Uterus (tissue), 2 donors: ENCODE data around the gene ZNF583.

Experiments
- CTCF ChIP-seq, 4 experiments: fragments of 200-600 bp in 2 of 4; fragments of 450-650 bp in 2 of 4; sonication (generic) in 2 of 4; IDR thresholded peaks; one replicate each; pipeline ENCODE4 v1.5.1; 2016 to 2019; ENCODE audit warnings: antibody characterized with exemption in 4 of 4, mild to moderate bottlenecking in 2 of 4, moderate library complexity in 1 of 4
- POLR2A ChIP-seq, 2 donors: fragments of 450-650 bp; IDR thresholded peaks; one replicate each; pipeline ENCODE4 v1.6.1; 2016; ENCODE audit warnings: antibody characterized with exemption in 2 of 2, mild to moderate bottlenecking in 1 of 2, moderate library complexity in 1 of 2

GRCh38 chr19:56423276-56423984 lies 19.3 kb downstream of the ZNF583 start:
- TF ChIP-seq CTCF (IDR thresholded peaks at IDR 0.05) = no peak
- TF ChIP-seq POLR2A (IDR thresholded peaks at IDR 0.05) = no peak
